ENCODE data around the gene PDE10A. TPM values are rescaled to one million over a fixed set of nuclear protein-coding genes. Genes with fewer than 3 reads are reported as not detected.

The PDE10A gene
- total and polyA plus RNA-seq, 2 of the 4 experiments (the other 2 are of a cell fraction) = 3.4 to 12.4 TPM

DNA sequence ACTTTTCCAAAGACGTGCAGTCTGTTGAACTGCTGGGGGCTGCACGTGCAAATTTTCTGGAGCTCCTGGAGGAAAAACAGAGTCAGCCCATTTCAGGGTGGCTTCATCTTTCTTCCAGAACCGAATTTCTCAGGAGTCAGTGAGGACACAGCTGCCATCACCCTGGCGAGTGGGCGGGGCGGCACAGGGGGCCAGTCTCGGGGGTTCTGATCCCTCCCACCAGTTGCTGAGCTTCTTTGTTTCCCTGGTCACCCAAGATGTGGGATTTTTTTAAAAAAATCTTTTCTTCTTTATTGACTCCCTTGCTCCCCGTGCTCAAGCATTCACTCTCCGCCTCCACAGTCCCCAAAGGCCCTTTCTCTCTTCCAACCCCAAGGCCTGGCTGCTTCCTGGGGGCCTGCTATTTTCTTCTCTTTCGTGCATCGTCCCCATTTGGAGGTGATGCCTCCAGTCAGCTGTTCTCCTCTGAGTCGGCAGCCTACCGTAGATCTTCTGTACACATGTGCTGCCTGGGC is 362.6 kb downstream of the PDE10A start:
- Histone ChIP-seq H3K4me2 (ENCODE audit: low read depth, low read length) (no peak overlapping the region), H3K18ac (ENCODE audit: low read depth, low read length) (no peak overlapping the region), H3K79me1 (ENCODE audit: low read depth in 1 of 2, low read length in 2 of 2) (no peaks in the 10 kb centered on the region), H2AK5ac (ENCODE audit: low read depth, low read length) (no peak overlapping the region), H4K20me1 (ENCODE audit: insufficient read depth, low read length) (no peaks in the 10 kb centered on the region), H3K27me3 (ENCODE audit: control insufficient read depth, insufficient read depth, low read length) (no peaks in the 10 kb centered on the region), H2AFZ (replicated peaks; ENCODE audit: low read length, poor library complexity) (no peak overlapping the region), H3K27ac (ENCODE audit: insufficient read depth, low read length) (no peak overlapping the region), H2BK5ac (ENCODE audit: low read depth, low read length, poor library complexity, severe bottlenecking) (no peak overlapping the region), H3K9me3 (ENCODE audit: control insufficient read depth, insufficient read depth, low read length) (no peaks in the 10 kb centered on the region), H4K8ac (ENCODE audit: low read depth in 2 of 2, low read length in 2 of 2) (no peak overlapping the region), H2BK120ac (ENCODE audit: low read depth, low read length) (no peak overlapping the region), H3K4ac (ENCODE audit: low read depth, low read length) (no peak overlapping the region), H3K9ac (ENCODE audit: low read depth, low read length) (no peak overlapping the region), H2BK15ac (ENCODE audit: low read depth, low read length) (no peak overlapping the region), H3K4me3 (ENCODE audit: insufficient read depth, low read depth, low read length) (no peak overlapping the region), H2AK9ac (replicated peaks; ENCODE audit: low read depth, low read length, poor library complexity) (no peak overlapping the region), H4K91ac (ENCODE audit: insufficient read depth, low read depth, low read length) (no peak overlapping the region), H4K5ac (ENCODE audit: low read depth, low read length) (no peak overlapping the region), H3K56ac (ENCODE audit: extremely low read depth, insufficient read depth, low read length) (no peak overlapping the region), H3K9me1 (ENCODE audit: insufficient read depth, low read length) (no peaks in the 10 kb centered on the region), H3K4me1 (ENCODE audit: control insufficient read depth, insufficient read depth, low read length) (no peaks in the 10 kb centered on the region), H3K23ac (ENCODE audit: low read depth, low read length) (no peak overlapping the region), H3K36me3 (ENCODE audit: control insufficient read depth, insufficient read depth, low read length) (no peaks in the 10 kb centered on the region), H2BK20ac (ENCODE audit: low read depth, low read length) (no peak overlapping the region), H3K14ac (replicated peaks; ENCODE audit: low read depth, low read length) (no peak overlapping the region)
- WGBS, 2 experiments (ENCODE audit: extremely low coverage in 2 of 2, insufficient read length in 1 of 2) = 38% methylated on average over 3 of the region's 13 CpGs; no CpG with 5 or more reads in 1 of the 2 experiments
- BruUV-seq (replicated peaks) = no TSS peak
- dilution Hi-C loops (cut with HindIII; ENCODE audit: low sequenced_read_pairs, unreplicated experiment) (no loop called here), intact Hi-C loops (cut with micrococcal nuclease) (no loop called here), in situ Hi-C loops (cut with MboI; ENCODE audit: low sequenced_read_pairs) (no loop called here)
- CTCF ChIA-PET = no interaction called here
- no peak for ATAC-seq (ENCODE audit: low read depth)
- POLR2A ChIA-PET (ENCODE audit: unreplicated experiment) = no interaction called here
- DNase-seq = no peak
- TF ChIP-seq POLR2A (IDR thresholded peaks at IDR 0.05; ENCODE audit: low read depth, low read length) = no peak
- TF ChIP-seq SMC3 (IDR thresholded peaks at IDR 0.05; ENCODE audit: low read depth, low read length) = no peak
- TF ChIP-seq BHLHE40 (IDR thresholded peaks at IDR 0.05; ENCODE audit: low read depth, low read length) = no peak
- TF ChIP-seq, protein P1, sequence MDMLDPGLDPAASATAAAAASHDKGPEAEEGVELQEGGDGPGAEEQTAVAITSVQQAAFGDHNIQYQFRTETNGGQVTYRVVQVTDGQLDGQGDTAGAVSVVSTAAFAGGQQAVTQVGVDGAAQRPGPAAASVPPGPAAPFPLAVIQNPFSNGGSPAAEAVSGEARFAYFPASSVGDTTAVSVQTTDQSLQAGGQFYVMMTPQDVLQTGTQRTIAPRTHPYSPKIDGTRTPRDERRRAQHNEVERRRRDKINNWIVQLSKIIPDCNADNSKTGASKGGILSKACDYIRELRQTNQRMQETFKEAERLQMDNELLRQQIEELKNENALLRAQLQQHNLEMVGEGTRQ (IDR thresholded peaks at IDR 0.05; ENCODE audit: low read depth, low read length) = no peak
- no peak for TF ChIP-seq CEBPB (IDR thresholded peaks at IDR 0.05; ENCODE audit: low read depth, low read length)
- TF ChIP-seq, protein P2, sequence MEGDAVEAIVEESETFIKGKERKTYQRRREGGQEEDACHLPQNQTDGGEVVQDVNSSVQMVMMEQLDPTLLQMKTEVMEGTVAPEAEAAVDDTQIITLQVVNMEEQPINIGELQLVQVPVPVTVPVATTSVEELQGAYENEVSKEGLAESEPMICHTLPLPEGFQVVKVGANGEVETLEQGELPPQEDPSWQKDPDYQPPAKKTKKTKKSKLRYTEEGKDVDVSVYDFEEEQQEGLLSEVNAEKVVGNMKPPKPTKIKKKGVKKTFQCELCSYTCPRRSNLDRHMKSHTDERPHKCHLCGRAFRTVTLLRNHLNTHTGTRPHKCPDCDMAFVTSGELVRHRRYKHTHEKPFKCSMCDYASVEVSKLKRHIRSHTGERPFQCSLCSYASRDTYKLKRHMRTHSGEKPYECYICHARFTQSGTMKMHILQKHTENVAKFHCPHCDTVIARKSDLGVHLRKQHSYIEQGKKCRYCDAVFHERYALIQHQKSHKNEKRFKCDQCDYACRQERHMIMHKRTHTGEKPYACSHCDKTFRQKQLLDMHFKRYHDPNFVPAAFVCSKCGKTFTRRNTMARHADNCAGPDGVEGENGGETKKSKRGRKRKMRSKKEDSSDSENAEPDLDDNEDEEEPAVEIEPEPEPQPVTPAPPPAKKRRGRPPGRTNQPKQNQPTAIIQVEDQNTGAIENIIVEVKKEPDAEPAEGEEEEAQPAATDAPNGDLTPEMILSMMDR (conservative IDR thresholded peaks at IDR 0.05; ENCODE audit: low read depth, low read length) = no peak
- TF ChIP-seq MAFK (IDR thresholded peaks at IDR 0.05; ENCODE audit: low read depth, low read length) = no peak
- TF ChIP-seq NFE2L2 (IDR thresholded peaks at IDR 0.05; ENCODE audit: low read depth, low read length) = no peak
- TF ChIP-seq FOS (IDR thresholded peaks at IDR 0.05; ENCODE audit: low read depth, low read length) = no peak
- no peak for TF ChIP-seq CHD1 (IDR thresholded peaks at IDR 0.05; ENCODE audit: low read depth, low read length)
- TF ChIP-seq MXI1 (IDR thresholded peaks at IDR 0.05; ENCODE audit: borderline replicate concordance, low read depth, low read length) = no peak
- no peak for TF ChIP-seq MAZ (IDR thresholded peaks at IDR 0.05; ENCODE audit: borderline replicate concordance, low read depth, low read length)
- TF ChIP-seq RCOR1 (IDR thresholded peaks at IDR 0.05; ENCODE audit: insufficient replicate concordance, low read length) = no peak
- TF ChIP-seq, protein P3, sequence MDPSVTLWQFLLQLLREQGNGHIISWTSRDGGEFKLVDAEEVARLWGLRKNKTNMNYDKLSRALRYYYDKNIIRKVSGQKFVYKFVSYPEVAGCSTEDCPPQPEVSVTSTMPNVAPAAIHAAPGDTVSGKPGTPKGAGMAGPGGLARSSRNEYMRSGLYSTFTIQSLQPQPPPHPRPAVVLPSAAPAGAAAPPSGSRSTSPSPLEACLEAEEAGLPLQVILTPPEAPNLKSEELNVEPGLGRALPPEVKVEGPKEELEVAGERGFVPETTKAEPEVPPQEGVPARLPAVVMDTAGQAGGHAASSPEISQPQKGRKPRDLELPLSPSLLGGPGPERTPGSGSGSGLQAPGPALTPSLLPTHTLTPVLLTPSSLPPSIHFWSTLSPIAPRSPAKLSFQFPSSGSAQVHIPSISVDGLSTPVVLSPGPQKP (IDR thresholded peaks at IDR 0.05; ENCODE audit: borderline replicate concordance, low read depth, low read length) = no peak
- no peak for TF ChIP-seq RFX5 (IDR thresholded peaks at IDR 0.05; ENCODE audit: low read depth, low read length)
- TF ChIP-seq RAD21 (IDR thresholded peaks at IDR 0.05; ENCODE audit: low read length) = no peak
